ENCODE results near the gene TLX2.
A peak's percentile ranks its signal among the peaks of the same experiment; 100 is the strongest.
"Not testable (repeated sequence)": the region's sequence is repeated elsewhere in the genome, so short reads cannot be mapped to it uniquely, and the experiment has no call there.

TLX2 gene

GRCh38 chr2:74553892-74554819 is 39.9 kb downstream of the TLX2 start, which contains the start of the genes DOK1 and LOXL3:
DOK1 (plus strand) TSS chr2:74554720; CDS start chr2:74554755, 35 bp downstream.
LOXL3 (minus strand) TSS chr2:74553942; CDS start chr2:74552634, 1,308 bp downstream.
- peak in 47 of 51 donors; percentile 10 to 81 (median 65) for DNase-seq

DNA sequence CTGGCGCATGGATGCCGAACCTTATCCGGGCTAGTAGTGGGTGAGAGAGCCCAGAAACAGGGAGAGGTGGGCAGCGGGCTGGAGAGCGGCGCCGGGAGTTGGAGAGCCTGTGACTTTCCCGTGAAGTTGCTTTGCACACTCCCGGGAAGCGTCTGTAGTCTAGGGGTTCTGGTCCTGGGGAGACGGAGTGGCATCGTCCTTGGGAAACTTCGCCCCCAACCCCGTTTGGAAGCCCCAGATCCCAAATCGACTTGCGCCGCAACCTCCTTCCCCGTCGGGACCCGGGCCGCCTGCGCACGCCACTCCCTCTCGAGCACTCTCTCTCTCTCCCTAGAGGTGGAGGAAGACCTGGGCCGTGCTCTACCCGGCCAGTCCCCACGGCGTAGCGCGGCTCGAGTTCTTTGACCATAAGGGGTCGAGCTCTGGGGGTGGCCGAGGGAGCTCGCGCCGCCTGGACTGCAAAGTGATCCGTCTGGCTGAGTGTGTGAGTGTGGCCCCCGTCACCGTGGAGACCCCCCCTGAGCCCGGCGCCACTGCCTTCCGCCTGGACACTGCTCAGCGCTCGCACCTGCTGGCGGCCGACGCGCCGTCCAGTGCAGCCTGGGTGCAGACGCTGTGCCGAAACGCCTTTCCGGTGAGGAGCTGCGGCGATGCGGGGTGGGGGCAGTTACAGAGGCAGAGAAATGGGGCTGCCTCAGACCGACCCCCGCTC is 40.7 kb downstream of the TLX2 start:
- DNase-seq, result peak in 2 of 51 donors; percentile 26 to 47

DNA sequence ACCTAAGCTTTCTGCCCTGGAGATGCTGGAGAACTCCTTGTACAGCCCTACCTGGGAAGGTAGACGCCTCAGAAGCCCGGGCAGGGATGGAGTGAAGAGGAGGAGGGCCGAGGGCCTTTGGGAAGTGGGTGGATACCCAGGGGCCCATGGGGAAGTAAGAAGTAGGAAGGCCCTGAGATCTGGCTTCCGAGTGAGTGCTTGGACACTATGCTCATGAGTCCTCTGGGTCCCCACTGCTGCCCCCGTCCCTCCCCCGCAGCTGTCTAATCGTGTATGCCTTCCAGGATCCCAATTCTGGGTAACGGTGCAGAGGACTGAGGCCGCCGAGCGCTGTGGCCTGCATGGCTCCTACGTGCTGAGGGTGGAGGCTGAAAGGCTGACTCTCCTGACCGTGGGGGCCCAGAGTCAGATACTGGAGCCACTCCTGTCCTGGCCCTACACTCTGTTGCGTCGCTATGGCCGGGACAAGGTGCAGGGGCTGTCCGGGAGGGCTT is 41.4 kb downstream of the TLX2 start:
- peak in 3 of 51 donors; percentile 11 to 20 (median 16) for DNase-seq

DNA sequence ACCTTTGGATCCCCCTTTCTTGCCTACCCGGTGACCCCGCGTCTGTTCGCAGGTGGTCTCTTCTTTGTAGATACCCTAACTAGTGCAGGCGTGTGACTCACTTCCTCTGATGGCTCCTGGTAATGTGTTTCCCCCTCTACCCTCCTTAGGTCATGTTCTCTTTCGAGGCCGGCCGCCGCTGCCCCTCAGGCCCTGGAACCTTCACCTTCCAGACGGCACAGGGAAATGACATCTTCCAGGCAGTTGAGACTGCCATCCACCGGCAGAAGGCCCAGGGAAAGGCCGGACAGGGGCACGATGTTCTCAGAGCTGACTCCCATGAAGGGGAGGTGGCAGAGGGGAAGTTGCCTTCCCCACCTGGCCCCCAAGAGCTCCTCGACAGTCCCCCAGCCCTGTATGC is 41.9 kb downstream of the TLX2 start:
- DNase-seq, result no peak

GRCh38 chr2:74556831-74557370 is 42.7 kb downstream of the TLX2 start:
- no peak for DNase-seq

- no peak for DNase-seq
Observed at GRCh38 chr2:74558284-74559230, 44.3 kb downstream of the TLX2 start.

GRCh38 chr2:74559912-74560311 is 45.7 kb downstream of the TLX2 start:
- DNase-seq, result no peak

DNA sequence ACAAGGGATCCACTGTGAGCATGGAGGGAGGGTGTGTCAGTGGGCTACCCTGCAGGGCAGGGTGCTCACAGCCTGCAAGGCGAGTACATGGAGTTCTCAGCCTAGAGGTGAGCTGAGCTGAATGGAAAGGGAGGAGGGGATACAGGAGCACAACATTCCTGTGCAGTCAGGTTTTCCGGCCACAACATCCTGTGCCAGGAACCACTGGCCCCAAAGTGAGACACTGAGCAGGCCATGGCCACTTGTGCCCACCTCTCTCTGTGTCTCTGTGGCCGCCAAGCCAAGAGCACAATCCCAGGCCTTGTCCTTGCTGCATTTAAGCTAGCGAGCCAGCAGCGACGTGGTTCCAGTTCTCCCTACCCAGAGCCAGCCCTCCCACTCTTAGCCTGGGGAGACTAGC is 46.3 kb downstream of the TLX2 start:
- no peak for DNase-seq

DNA sequence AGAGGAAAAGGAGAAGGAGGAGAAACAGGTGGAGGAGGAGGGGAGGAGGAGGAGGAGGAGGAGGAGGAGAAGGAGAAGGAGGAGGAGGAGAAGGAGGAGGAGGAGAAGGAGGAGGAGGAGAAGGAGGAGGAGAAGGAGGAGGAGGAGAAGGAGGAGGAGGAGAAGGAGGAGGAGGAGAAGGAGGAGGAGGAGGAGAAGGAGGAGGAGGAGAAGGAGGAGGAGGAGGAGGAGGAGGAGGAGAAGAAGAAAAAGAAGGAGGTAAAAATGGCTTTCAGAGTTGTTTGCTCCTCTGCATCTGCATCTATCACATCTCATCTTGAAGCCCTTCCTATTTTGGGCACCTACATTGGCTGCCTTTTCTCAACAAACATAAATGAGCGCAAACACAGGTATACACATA is 46.8 kb downstream of the TLX2 start:
- DNase-seq, result not testable (repeated sequence)

DNA sequence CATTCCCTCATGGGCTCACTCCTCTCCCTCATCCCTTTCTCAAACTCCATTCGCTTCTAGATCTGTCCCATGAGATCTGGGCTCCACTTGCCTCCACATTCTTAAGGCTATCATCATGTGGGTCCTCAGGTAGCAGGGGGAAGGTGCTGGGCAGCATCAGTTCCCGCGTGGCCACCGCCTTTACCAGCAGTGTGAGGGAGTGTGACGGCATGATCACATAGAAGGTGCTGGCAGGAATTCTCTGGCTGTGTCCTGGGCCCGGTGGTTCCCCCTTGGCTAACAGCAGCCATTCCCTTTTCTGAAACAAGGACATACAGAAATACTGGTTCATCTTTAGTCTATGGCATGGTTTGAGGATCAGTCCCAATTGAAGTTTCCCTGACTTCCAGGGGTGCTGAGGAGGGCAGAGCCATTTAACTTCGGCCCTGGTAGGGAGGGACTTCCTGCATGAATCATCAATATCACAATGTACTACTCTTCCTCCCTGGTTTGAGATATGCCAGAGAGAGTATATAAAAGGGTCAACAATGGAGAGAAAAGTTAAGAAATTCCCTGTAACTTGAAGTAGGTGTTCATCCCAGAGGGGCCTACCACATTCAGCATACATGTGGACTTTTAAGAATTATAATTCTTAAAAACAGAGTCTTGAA is 48.0 kb downstream of the TLX2 start:
- no peak for DNase-seq

DNA sequence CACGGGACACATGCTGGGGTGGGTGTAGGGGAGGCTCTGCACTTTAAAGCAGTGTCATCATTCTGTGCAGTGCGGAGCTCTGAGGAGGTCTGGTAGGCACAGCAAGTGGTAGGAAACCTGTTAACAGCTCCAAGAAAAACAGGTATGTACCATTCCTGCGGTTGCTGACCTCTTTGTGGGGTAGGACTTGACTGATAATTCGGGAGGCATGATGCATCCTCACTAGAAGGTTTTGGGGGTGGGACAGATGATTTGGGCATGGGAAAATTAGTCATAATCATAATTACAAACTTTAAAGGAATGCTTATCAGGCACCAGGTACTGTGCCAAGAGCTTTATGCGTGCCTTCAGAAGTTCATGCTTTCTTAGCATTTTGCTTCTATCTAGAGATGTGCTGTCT is 50.0 kb downstream of the TLX2 start:
- no peak for DNase-seq

DNA sequence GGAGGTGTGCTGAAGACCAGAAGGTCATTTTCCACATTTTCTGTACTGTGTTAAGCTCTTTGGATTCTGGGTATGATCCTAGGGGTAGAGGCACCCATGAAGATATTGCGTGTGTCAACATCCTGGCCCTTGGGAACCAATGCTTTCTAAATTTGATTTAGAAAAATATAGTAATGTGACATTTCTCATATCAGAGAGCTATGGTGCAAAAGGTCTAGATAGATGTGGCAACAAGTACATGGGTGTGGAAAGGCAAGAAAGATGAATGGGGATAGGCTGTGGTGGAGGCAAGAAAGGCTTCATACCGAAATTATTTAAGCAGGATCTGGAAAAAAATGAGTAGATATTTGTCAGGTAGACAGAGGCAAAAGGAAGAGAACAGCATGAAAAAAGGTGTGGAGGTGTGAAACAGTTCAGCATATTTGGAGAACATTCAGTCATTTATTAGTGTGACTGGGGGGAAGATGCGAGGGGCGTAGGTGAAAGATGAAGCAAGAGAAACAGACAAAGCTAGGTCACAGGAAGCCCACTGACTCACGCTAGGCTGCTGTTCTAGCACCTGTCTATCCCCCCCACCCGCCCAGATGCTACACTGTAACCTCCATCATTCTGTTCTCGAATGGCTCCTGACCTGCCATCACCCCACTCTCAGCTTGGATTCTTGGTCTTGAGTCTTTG is 52.0 kb downstream of the TLX2 start:
- DNase-seq, result no peak

DNA sequence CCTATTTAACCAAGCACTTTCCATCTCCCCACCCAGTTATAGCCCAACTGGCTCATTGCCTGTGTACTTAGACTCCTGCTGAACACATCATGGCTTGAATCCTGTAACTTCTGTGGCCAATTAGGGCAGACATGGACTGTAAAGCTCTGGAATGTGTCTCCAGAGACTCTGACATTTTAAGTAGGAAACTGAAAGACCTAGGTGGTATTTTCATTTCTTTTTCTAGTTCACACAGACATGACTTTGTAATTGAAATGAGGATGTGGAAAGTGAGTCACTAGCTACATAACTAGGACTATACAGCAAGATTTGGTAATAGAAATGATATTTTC is 52.5 kb downstream of the TLX2 start:
- no peak for DNase-seq
